ENCODE measurements around the gene LMO3. TPM values are rescaled to one million over a fixed set of nuclear protein-coding genes. Genes with fewer than 3 reads are reported as not detected.

Gene LMO3
- total RNA-seq, 5 donors from 2014 or later (not counting 1 experiment from before 2014, with no cell fraction given) = 0.13 to 0.61 (median 0.36) TPM; not detected in 2

DNA sequence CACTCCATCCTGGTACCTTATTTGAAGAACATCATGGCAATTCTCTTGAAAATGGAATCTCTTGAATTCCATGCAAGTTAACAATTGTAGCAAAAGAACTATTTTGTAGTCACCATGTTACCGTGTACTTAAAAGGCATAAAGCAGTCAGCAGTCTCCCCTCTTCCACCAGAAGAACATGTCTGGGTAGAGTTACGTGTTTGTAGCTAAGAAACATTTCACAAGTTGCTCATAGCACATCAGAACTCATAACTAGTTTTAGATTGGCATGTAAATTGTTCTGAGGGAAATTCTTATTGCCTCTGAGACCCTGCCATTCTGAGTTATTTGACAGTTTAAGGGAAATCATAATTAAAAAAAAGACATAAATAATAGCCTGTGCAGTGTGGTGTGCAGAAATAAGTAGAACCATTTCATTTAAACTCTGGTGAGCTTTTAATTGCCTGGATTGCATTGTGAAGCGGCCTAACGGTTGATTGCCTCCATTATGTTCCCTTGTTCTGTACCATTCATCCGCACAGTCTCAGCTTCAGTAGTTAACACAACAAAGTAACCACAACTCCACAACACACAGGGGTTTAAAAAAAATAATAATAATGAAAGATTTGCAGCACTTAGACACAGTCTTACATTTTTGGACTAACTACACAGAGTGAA is 2.6 kb downstream of the LMO3 start:
- Mint-ChIP-seq H3K4me3 (no peak overlapping the region), H3K4me1 (peaks cover 0 to 2% (median 0%) of the 10 kb centered on the region in 3 donors), H3K36me3 (no peaks in the 10 kb centered on the region), H3K27me3 (peaks cover 31 to 39% of the 10 kb centered on the region in 2 donors), H3K27ac (no peak overlapping the region), H3K9me3 (peaks cover 0 to 10% (median 2%) of the 10 kb centered on the region in 3 donors)
- DNase-seq (no peak), ATAC-seq (replicated peaks in 1 of 4) (no peak)
- ChIA-PET CTCF (no interaction called here), POLR2A (no interaction called here)
- no peaks in the 10 kb centered on the region for H3K9me3 ChIP-seq
- no peak overlapping the region for H3K4me3 ChIP-seq (ENCODE audit: control insufficient read depth in 1 of 2, extremely low read depth in 1 of 2, low read length in 1 of 2)
- no peaks in the 10 kb centered on the region for H3K4me1 ChIP-seq (ENCODE audit: control insufficient read depth in 1 of 2, extremely low read depth in 1 of 2, insufficient read depth in 2 of 2, low read length in 2 of 2)
- peaks cover 10 to 21% of the 10 kb centered on the region in 2 experiments for H3K27me3 ChIP-seq (replicated peaks in 1 of 2; ENCODE audit: control insufficient read depth in 2 of 2, extremely low read depth in 1 of 2, insufficient read depth in 2 of 2, low read length in 1 of 2)
- whole genome bisulfite sequencing (ENCODE audit: insufficient coverage) = no CpG with 5 or more reads among the region's 5 CpGs
- H3K27ac ChIP-seq (ENCODE audit: low read length) = no peak overlapping the region
- H3K36me3 ChIP-seq (ENCODE audit: control insufficient read depth in 2 of 2, extremely low read depth in 1 of 2, insufficient read depth in 1 of 2, low read length in 1 of 2) = no peaks in the 10 kb centered on the region

- no peak overlapping the region for H3K27ac Mint-ChIP-seq
- Histone ChIP-seq H3K4me3 (ENCODE audit: control insufficient read depth in 1 of 2, extremely low read depth in 1 of 2, low read length in 1 of 2) (no peak overlapping the region), H3K9me3 (no peaks in the 10 kb centered on the region), H3K4me1 (ENCODE audit: control insufficient read depth in 1 of 2, extremely low read depth in 1 of 2, insufficient read depth in 2 of 2, low read length in 2 of 2) (no peaks in the 10 kb centered on the region), H3K36me3 (ENCODE audit: control insufficient read depth in 2 of 2, extremely low read depth in 1 of 2, insufficient read depth in 1 of 2, low read length in 1 of 2) (no peaks in the 10 kb centered on the region), H3K27ac (ENCODE audit: low read length) (no peak overlapping the region), H3K27me3 (replicated peaks in 1 of 2; ENCODE audit: control insufficient read depth in 2 of 2, extremely low read depth in 1 of 2, insufficient read depth in 2 of 2, low read length in 1 of 2) (peaks cover 9 to 21% of the 10 kb centered on the region in 2 experiments)
- H3K36me3 Mint-ChIP-seq = no peaks in the 10 kb centered on the region
- DNase-seq (no peak), ATAC-seq (replicated peaks in 1 of 4) (no peak)
- H3K4me1 Mint-ChIP-seq = peaks cover 0 to 2% (median 0%) of the 10 kb centered on the region in 3 donors
- POLR2A ChIA-PET = interaction anchor here in 1 of 2 donors (0.6 kb wide), 1 partner anchor 9 kb away, joined by 3 read pairs; no protein-coding TSS in a partner anchor
- WGBS (ENCODE audit: insufficient coverage) = 40% methylated on average over 1 of the region's 2 CpGs
- peaks cover 22 to 30% of the 10 kb centered on the region in 2 donors for H3K27me3 Mint-ChIP-seq
- H3K9me3 Mint-ChIP-seq = peaks cover 0 to 10% (median 5%) of the 10 kb centered on the region in 3 donors
- H3K4me3 Mint-ChIP-seq = no peak overlapping the region
- CTCF ChIA-PET = no interaction called here
Observed at GRCh38 chr12:16602412-16602811, 3.5 kb downstream of the LMO3 start.

DNA sequence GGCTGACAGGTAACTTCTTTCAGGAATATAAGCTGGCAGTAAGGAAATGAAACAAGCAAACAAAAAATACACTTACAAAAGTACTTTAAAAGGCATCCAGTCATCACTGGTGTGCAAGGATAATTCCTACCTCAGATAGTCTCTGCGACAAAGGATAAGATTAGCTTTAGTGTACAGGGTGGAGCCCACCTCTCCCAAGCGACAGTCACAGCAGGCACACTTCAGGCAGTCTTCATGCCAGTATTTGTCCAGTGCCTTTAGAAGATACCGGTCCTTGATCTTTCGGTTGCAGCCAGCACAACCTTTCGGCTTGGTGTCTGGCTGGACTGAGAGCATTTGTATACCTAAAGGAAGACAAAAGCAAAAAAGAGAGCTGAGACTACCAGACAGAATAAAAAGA is 5.4 kb downstream of the LMO3 start:
- Mint-ChIP-seq H3K9me3 (peaks cover 0 to 6% (median 3%) of the 10 kb centered on the region in 3 donors), H3K27me3 (peaks cover 5 to 14% of the 10 kb centered on the region in 2 donors), H3K36me3 (no peaks in the 10 kb centered on the region), H3K4me1 (no peaks in the 10 kb centered on the region), H3K27ac (no peak overlapping the region), H3K4me3 (no peak overlapping the region)
- ATAC-seq (replicated peaks in 1 of 4) (no peak), DNase-seq (no peak)
- no CpG with 5 or more reads among the region's 5 CpGs for WGBS (ENCODE audit: insufficient coverage)
- H3K4me3 ChIP-seq (ENCODE audit: control insufficient read depth in 1 of 2, extremely low read depth in 1 of 2, low read length in 1 of 2) = no peak overlapping the region
- ChIA-PET CTCF (no interaction called here), POLR2A (no interaction called here)
- no peak overlapping the region for H3K27ac ChIP-seq (ENCODE audit: low read length)
- no peaks in the 10 kb centered on the region for H3K9me3 ChIP-seq
- peaks cover 2 to 6% of the 10 kb centered on the region in 2 experiments for H3K27me3 ChIP-seq (replicated peaks in 1 of 2; ENCODE audit: control insufficient read depth in 2 of 2, extremely low read depth in 1 of 2, insufficient read depth in 2 of 2, low read length in 1 of 2)
- no peaks in the 10 kb centered on the region for H3K4me1 ChIP-seq (ENCODE audit: control insufficient read depth in 1 of 2, extremely low read depth in 1 of 2, insufficient read depth in 2 of 2, low read length in 2 of 2)
- no peaks in the 10 kb centered on the region for H3K36me3 ChIP-seq (ENCODE audit: control insufficient read depth in 2 of 2, extremely low read depth in 1 of 2, insufficient read depth in 1 of 2, low read length in 1 of 2)

- no peak overlapping the region for H3K27ac Mint-ChIP-seq
- H3K4me3 Mint-ChIP-seq = no peak overlapping the region
- no peaks in the 10 kb centered on the region for H3K4me1 Mint-ChIP-seq
- 60% methylated on average over 1 of the region's 6 CpGs for WGBS (ENCODE audit: insufficient coverage)
- ATAC-seq (replicated peaks in 1 of 4) = no peak
- Histone ChIP-seq H3K9me3 (no peaks in the 10 kb centered on the region), H3K4me1 (ENCODE audit: control insufficient read depth in 1 of 2, extremely low read depth in 1 of 2, insufficient read depth in 2 of 2, low read length in 2 of 2) (no peaks in the 10 kb centered on the region), H3K27ac (ENCODE audit: low read length) (no peak overlapping the region), H3K27me3 (replicated peaks in 1 of 2; ENCODE audit: control insufficient read depth in 2 of 2, extremely low read depth in 1 of 2, insufficient read depth in 2 of 2, low read length in 1 of 2) (peaks cover 0 to 2% of the 10 kb centered on the region in 2 experiments), H3K4me3 (ENCODE audit: control insufficient read depth in 1 of 2, extremely low read depth in 1 of 2, low read length in 1 of 2) (no peak overlapping the region), H3K36me3 (ENCODE audit: control insufficient read depth in 2 of 2, extremely low read depth in 1 of 2, insufficient read depth in 1 of 2, low read length in 1 of 2) (no peaks in the 10 kb centered on the region)
- H3K9me3 Mint-ChIP-seq = peaks cover 0 to 6% (median 3%) of the 10 kb centered on the region in 3 donors
- DNase-seq = no peak
- H3K36me3 Mint-ChIP-seq = no peaks in the 10 kb centered on the region
- ChIA-PET POLR2A (no interaction called here), CTCF (no interaction called here)
- peaks cover 4 to 6% of the 10 kb centered on the region in 2 donors for H3K27me3 Mint-ChIP-seq
Observed at GRCh38 chr12:16599081-16599480, 6.9 kb downstream of the LMO3 start.

DNA sequence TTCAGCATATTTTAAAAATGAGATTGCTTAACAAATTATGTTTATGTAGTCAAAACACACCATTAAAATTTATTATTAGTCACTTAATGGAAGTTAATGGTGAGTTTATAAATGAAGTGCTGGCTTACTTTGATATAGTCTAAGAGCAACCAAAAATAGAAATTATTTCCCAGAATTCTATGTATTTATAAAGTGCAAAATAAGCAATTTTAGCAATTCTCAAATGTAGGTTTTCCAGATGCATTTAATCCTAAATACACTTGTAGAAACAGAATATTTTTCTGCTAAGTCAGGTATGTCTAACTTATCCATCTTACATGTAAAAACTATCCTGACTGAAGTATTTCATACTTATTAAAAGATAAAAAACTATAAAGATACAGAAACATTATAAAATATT is 11.2 kb downstream of the LMO3 start:
- no peaks in the 10 kb centered on the region for H3K36me3 Mint-ChIP-seq
- DNase-seq (no peak), ATAC-seq (replicated peaks in 1 of 4) (no peak)
- peaks cover 0 to 9% (median 2%) of the 10 kb centered on the region in 3 donors for H3K9me3 Mint-ChIP-seq
- Histone ChIP-seq H3K36me3 (ENCODE audit: control insufficient read depth in 2 of 2, extremely low read depth in 1 of 2, insufficient read depth in 1 of 2, low read length in 1 of 2) (no peaks in the 10 kb centered on the region), H3K27ac (ENCODE audit: low read length) (no peak overlapping the region), H3K4me1 (ENCODE audit: control insufficient read depth in 1 of 2, extremely low read depth in 1 of 2, insufficient read depth in 2 of 2, low read length in 2 of 2) (no peaks in the 10 kb centered on the region), H3K9me3 (no peaks in the 10 kb centered on the region), H3K27me3 (replicated peaks in 1 of 2; ENCODE audit: control insufficient read depth in 2 of 2, extremely low read depth in 1 of 2, insufficient read depth in 2 of 2, low read length in 1 of 2) (no peaks in the 10 kb centered on the region), H3K4me3 (ENCODE audit: control insufficient read depth in 1 of 2, extremely low read depth in 1 of 2, low read length in 1 of 2) (no peak overlapping the region)
- no peaks in the 10 kb centered on the region for H3K27me3 Mint-ChIP-seq
- POLR2A ChIA-PET = no interaction called here
- no peak overlapping the region for H3K27ac Mint-ChIP-seq
- H3K4me3 Mint-ChIP-seq = no peak overlapping the region
- H3K4me1 Mint-ChIP-seq = no peaks in the 10 kb centered on the region
- CTCF ChIA-PET = no interaction called here

DNA sequence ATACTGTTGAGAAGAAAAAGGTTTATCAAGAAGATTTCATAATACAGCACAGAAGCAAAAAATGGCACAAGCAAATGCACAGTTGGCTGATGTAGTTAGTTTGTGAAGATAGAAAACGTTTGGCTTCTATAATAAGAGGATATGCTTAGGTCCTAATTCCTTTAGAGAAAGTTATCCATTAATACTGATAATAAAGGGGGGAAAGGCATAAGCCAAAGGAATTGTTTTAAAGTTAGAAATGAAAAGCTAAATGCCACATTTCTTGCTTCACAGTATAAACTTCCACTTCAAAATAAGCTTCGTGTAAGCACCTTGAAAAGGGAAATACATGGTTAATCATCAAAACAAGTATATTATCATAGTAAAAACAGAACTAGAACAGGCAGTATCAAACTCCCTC is 12.4 kb downstream of the LMO3 start:
- Mint-ChIP-seq H3K4me3 (no peak overlapping the region), H3K36me3 (no peaks in the 10 kb centered on the region), H3K27me3 (no peaks in the 10 kb centered on the region), H3K9me3 (peaks cover 3 to 9% (median 6%) of the 10 kb centered on the region in 3 donors), H3K4me1 (no peaks in the 10 kb centered on the region), H3K27ac (no peak overlapping the region)
- WGBS (ENCODE audit: insufficient coverage) = no CpG with 5 or more reads among the region's 2 CpGs
- CTCF ChIA-PET = no interaction called here
- POLR2A ChIA-PET = no interaction called here
- H3K9me3 ChIP-seq = no peaks in the 10 kb centered on the region
- ATAC-seq (replicated peaks in 1 of 4) = no peak
- H3K27ac ChIP-seq (ENCODE audit: low read length) = no peak overlapping the region
- H3K4me3 ChIP-seq (ENCODE audit: control insufficient read depth in 1 of 2, extremely low read depth in 1 of 2, low read length in 1 of 2) = no peak overlapping the region
- DNase-seq = no peak
- H3K27me3 ChIP-seq (replicated peaks in 1 of 2; ENCODE audit: control insufficient read depth in 2 of 2, extremely low read depth in 1 of 2, insufficient read depth in 2 of 2, low read length in 1 of 2) = no peaks in the 10 kb centered on the region
- H3K4me1 ChIP-seq (ENCODE audit: control insufficient read depth in 1 of 2, extremely low read depth in 1 of 2, insufficient read depth in 2 of 2, low read length in 2 of 2) = no peaks in the 10 kb centered on the region
- H3K36me3 ChIP-seq (ENCODE audit: control insufficient read depth in 2 of 2, extremely low read depth in 1 of 2, insufficient read depth in 1 of 2, low read length in 1 of 2) = no peaks in the 10 kb centered on the region

- H3K4me1 ChIP-seq (ENCODE audit: control insufficient read depth in 1 of 2, extremely low read depth in 1 of 2, insufficient read depth in 2 of 2, low read length in 2 of 2) = no peaks in the 10 kb centered on the region
- ChIA-PET CTCF (no interaction called here), POLR2A (no interaction called here)
- no peak overlapping the region for H3K4me3 ChIP-seq (ENCODE audit: control insufficient read depth in 1 of 2, extremely low read depth in 1 of 2, low read length in 1 of 2)
- H3K27ac Mint-ChIP-seq = no peak overlapping the region
- H3K9me3 ChIP-seq = no peaks in the 10 kb centered on the region
- H3K27ac ChIP-seq (ENCODE audit: low read length) = no peak overlapping the region
- H3K9me3 Mint-ChIP-seq = peaks cover 3 to 6% (median 5%) of the 10 kb centered on the region in 3 donors
- no peaks in the 10 kb centered on the region for H3K27me3 Mint-ChIP-seq
- H3K4me3 Mint-ChIP-seq = no peak overlapping the region
- no peaks in the 10 kb centered on the region for H3K27me3 ChIP-seq (replicated peaks in 1 of 2; ENCODE audit: control insufficient read depth in 2 of 2, extremely low read depth in 1 of 2, insufficient read depth in 2 of 2, low read length in 1 of 2)
- no peak for ATAC-seq (replicated peaks in 1 of 4)
- no peaks in the 10 kb centered on the region for H3K36me3 Mint-ChIP-seq
- H3K4me1 Mint-ChIP-seq = no peaks in the 10 kb centered on the region
- H3K36me3 ChIP-seq (ENCODE audit: control insufficient read depth in 2 of 2, extremely low read depth in 1 of 2, insufficient read depth in 1 of 2, low read length in 1 of 2) = no peaks in the 10 kb centered on the region
- DNase-seq = no peak
- 83% methylated on average over 1 of the region's 3 CpGs for WGBS (ENCODE audit: insufficient coverage)
Observed at GRCh38 chr12:16590645-16591044, 15.3 kb downstream of the LMO3 start.
